Activated B cell treated with CpG ODN at 0.5 μM for 24 hours (primary cell): ENCODE measurements around the gene RASAL2. TPM values are rescaled to one million over a fixed set of nuclear protein-coding genes. Genes with fewer than 3 reads are reported as not detected.
"Not testable (repeated sequence)": the region's sequence is repeated elsewhere in the genome, so short reads cannot be mapped to it uniquely, and the experiment has no call there.

ENCODE experiments used
- ATAC-seq: fragments of 200-7000 bp; cut with Tn5 transposase; one replicate; pipeline ENCODE4 v1.10.0; 2021; ENCODE audit warnings: low read depth, mild to moderate bottlenecking, moderate library complexity
- CTCF ChIA-PET: fragments of 350-600 bp; sonication (Branson Sonifier 250); formaldehyde crosslinking; loops from one replicate; lab custom pipeline; 2021; ENCODE audit warnings: antibody characterized with exemption; lab: Charles Lee
- POLR2A ChIA-PET: fragments of 350-600 bp; sonication (Branson Sonifier 250); formaldehyde crosslinking; loops from one replicate; lab custom pipeline; 2021; ENCODE audit warnings: antibody characterized with exemption; lab: Charles Lee
- DNase-seq: peaks from one replicate; pipeline ENCODE4 v3.0.0; 2022
- H3K27ac Mint-ChIP-seq: one replicate; pipeline ENCODE4 v1.8.0; 2020; ENCODE audit warnings: mixed read lengths
- H3K27me3 Mint-ChIP-seq: one replicate; pipeline ENCODE4 v1.8.0; 2021; ENCODE audit warnings: mixed read lengths
- H3K36me3 Mint-ChIP-seq: one replicate; pipeline ENCODE4 v1.8.0; 2021; ENCODE audit warnings: low read depth, mixed read lengths
- H3K4me1 Mint-ChIP-seq: one replicate; pipeline ENCODE4 v1.8.0; 2021; ENCODE audit warnings: mixed read lengths
- H3K4me3 Mint-ChIP-seq: one replicate; pipeline ENCODE4 v1.8.0; 2020; ENCODE audit warnings: mild to moderate bottlenecking, mixed read lengths
- H3K9me3 Mint-ChIP-seq: one replicate; pipeline ENCODE4 v1.8.0; 2020; ENCODE audit warnings: mixed read lengths
- CTCF ChIP-seq: fragments of 200-600 bp; IDR thresholded peaks from one replicate; pipeline ENCODE4 v1.8.0; 2022; ENCODE audit warnings: antibody characterized with exemption, mild to moderate bottlenecking
- intact Hi-C: fragments of 100-400 bp; cut with micrococcal nuclease; formaldehyde crosslinking; loops from one replicate; pipeline ENCODE4 v1.15.1; 2024
- total RNA-seq: library from RNA; stranded (reverse); gene quantifications from 2 replicates; pipeline ENCODE4 v1.2.3, GENCODE V29; 2022

The RASAL2 gene
- total RNA-seq, 1 donor from 2014 or later = 0.16 TPM

GRCh38 chr1:178241057-178241456 lies 147.2 kb downstream of the RASAL2 start:
- no peaks in the 10 kb centered on the region for H3K9me3 Mint-ChIP-seq
- no peaks in the 10 kb centered on the region for H3K4me1 Mint-ChIP-seq
- ATAC-seq = no peak
- H3K27me3 Mint-ChIP-seq = peaks cover 7% of the 10 kb centered on the region
- intact Hi-C loops = no loop called here
- TF ChIP-seq CTCF = no peak
- no peak overlapping the region for H3K4me3 Mint-ChIP-seq
- POLR2A ChIA-PET = no interaction called here
- no peak for DNase-seq
- no peak overlapping the region for H3K27ac Mint-ChIP-seq
- no peaks in the 10 kb centered on the region for H3K36me3 Mint-ChIP-seq
- CTCF ChIA-PET = no interaction called here

- no peak for TF ChIP-seq CTCF
- Mint-ChIP-seq H3K27me3 (peaks cover 7% of the 10 kb centered on the region), H3K27ac (no peak overlapping the region), H3K4me3 (no peak overlapping the region), H3K36me3 (no peaks in the 10 kb centered on the region), H3K4me1 (no peaks in the 10 kb centered on the region), H3K9me3 (no peaks in the 10 kb centered on the region)
- intact Hi-C loops = no loop called here
- DNase-seq = no peak
- no peak for ATAC-seq
- CTCF ChIA-PET = no interaction called here
- POLR2A ChIA-PET = no interaction called here
Observed at GRCh38 chr1:178241837-178242236, 147.9 kb downstream of the RASAL2 start.

GRCh38 chr1:178243119-178243518 lies 149.2 kb downstream of the RASAL2 start:
- intact Hi-C loops = no loop called here
- CTCF ChIA-PET = no interaction called here

GRCh38 chr1:178243890-178244289 lies 150.0 kb downstream of the RASAL2 start:
- no peak for DNase-seq
- Mint-ChIP-seq H3K4me3 (no peak overlapping the region), H3K4me1 (no peaks in the 10 kb centered on the region), H3K9me3 (peaks cover 10% of the 10 kb centered on the region), H3K36me3 (no peaks in the 10 kb centered on the region), H3K27ac (no peak overlapping the region), H3K27me3 (peaks cover 11% of the 10 kb centered on the region)
- no peak for TF ChIP-seq CTCF
- ATAC-seq = no peak
- CTCF ChIA-PET = no interaction called here
- intact Hi-C loops = no loop called here
- POLR2A ChIA-PET = no interaction called here

More at GRCh38 chr1:178243119-178243518, 149.2 kb downstream of the RASAL2 start:
- peaks cover 4% of the 10 kb centered on the region for H3K9me3 Mint-ChIP-seq
- no peak for DNase-seq
- no peak for ATAC-seq
- H3K27ac Mint-ChIP-seq = no peak overlapping the region
- POLR2A ChIA-PET = no interaction called here
- no peak overlapping the region for H3K4me3 Mint-ChIP-seq
- peaks cover 11% of the 10 kb centered on the region for H3K27me3 Mint-ChIP-seq
- no peak for TF ChIP-seq CTCF
- no peaks in the 10 kb centered on the region for H3K36me3 Mint-ChIP-seq
- H3K4me1 Mint-ChIP-seq = no peaks in the 10 kb centered on the region

GRCh38 chr1:178248284-178248683 lies 154.4 kb downstream of the RASAL2 start:
- intact Hi-C loops, H3K36me3 Mint-ChIP-seq, CTCF ChIA-PET, H3K4me1 Mint-ChIP-seq, H3K27ac Mint-ChIP-seq, DNase-seq, POLR2A ChIA-PET, ATAC-seq, H3K4me3 Mint-ChIP-seq: not testable (repeated sequence)
- H3K9me3 Mint-ChIP-seq = peaks cover 15% of the 10 kb centered on the region
- H3K27me3 Mint-ChIP-seq = peaks cover 16% of the 10 kb centered on the region

GRCh38 chr1:178253581-178253980 lies 159.7 kb downstream of the RASAL2 start:
- CTCF ChIA-PET, ATAC-seq: not testable (repeated sequence)

More at GRCh38 chr1:178253581-178253980, 159.7 kb downstream of the RASAL2 start:
- intact Hi-C loops, H3K4me3 Mint-ChIP-seq, DNase-seq, H3K27ac Mint-ChIP-seq, H3K36me3 Mint-ChIP-seq, POLR2A ChIA-PET, H3K4me1 Mint-ChIP-seq: not testable (repeated sequence)
- Mint-ChIP-seq H3K27me3 (peaks cover 20% of the 10 kb centered on the region), H3K9me3 (peaks cover 15% of the 10 kb centered on the region)
